ENCODE measurements around the gene SLC9A3. TPM values are rescaled to one million over a fixed set of nuclear protein-coding genes. Genes with fewer than 3 reads are reported as not detected.

SLC9A3 gene
- total RNA-seq, 6 donors from 2014 or later, result 1.0 to 4.1 (median 1.9) TPM

- Histone ChIP-seq H3K36me3 (no peaks in the 10 kb centered on the region), H3K27me3 (peaks cover 0 to 6% (median 2%) of the 10 kb centered on the region in 4 donors), H3K9me3 (no peaks in the 10 kb centered on the region), H3K27ac (no peak overlapping the region), H3K4me1 (no peaks in the 10 kb centered on the region), H3K4me3 (no peak overlapping the region)
- DNase-seq (peak in 1 of 2 donors; percentile 55), ATAC-seq (ENCODE audit: low FRiP score in 2 of 2) (peak in 1 of 2 donors; percentile 51)
- TF ChIP-seq, protein P1, sequence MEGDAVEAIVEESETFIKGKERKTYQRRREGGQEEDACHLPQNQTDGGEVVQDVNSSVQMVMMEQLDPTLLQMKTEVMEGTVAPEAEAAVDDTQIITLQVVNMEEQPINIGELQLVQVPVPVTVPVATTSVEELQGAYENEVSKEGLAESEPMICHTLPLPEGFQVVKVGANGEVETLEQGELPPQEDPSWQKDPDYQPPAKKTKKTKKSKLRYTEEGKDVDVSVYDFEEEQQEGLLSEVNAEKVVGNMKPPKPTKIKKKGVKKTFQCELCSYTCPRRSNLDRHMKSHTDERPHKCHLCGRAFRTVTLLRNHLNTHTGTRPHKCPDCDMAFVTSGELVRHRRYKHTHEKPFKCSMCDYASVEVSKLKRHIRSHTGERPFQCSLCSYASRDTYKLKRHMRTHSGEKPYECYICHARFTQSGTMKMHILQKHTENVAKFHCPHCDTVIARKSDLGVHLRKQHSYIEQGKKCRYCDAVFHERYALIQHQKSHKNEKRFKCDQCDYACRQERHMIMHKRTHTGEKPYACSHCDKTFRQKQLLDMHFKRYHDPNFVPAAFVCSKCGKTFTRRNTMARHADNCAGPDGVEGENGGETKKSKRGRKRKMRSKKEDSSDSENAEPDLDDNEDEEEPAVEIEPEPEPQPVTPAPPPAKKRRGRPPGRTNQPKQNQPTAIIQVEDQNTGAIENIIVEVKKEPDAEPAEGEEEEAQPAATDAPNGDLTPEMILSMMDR (IDR thresholded peaks at IDR 0.05), result no peak
- TF ChIP-seq POLR2A (IDR thresholded peaks at IDR 0.05) (no peak), POLR2AphosphoS5 (IDR thresholded peaks at IDR 0.05) (no peak), EP300 (IDR thresholded peaks at IDR 0.05) (no peak)
- WGBS, 2 donors, result 42 to 57% methylated on average over 13 to 26 of the region's 26 CpGs
Observed at GRCh38 chr5:493119-493701, 31.0 kb downstream of the SLC9A3 start.

DNA sequence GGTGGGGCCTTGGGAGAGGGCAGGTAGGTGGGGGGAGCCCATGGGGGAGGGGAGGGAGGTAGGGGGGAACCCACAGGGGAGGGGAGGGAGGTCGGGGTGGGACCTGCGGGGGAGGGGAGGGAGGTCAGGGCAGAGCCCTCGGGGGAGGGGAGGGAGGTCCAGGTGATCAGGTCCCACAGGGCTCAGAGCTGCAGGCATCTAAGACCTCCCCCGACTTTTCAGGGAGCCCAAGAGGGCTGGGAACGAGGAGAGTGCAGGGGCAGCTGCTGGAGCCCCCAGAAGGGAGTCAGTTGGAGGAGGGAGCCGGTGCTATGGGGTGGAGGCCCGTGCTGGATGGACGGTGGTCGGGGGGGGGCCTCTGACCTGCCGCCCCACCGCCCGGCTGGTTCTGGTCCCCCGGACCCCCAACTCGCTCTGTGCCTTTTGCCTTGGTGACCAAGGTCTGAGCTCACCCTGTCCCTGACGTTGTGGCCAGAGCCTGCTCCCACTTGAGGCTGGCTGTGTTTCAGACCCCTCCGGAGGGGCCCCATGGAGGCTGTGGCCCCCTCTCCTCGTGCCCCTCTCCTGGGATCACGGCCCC, 31.8 kb downstream of the SLC9A3 start:
- DNase-seq (peak in 1 of 2 donors; percentile 57), ATAC-seq (ENCODE audit: low FRiP score in 2 of 2) (no peak)
- TF ChIP-seq POLR2A (IDR thresholded peaks at IDR 0.05), result no peak
- peaks cover 0 to 6% (median 2%) of the 10 kb centered on the region in 4 donors for H3K27me3 ChIP-seq
- no peak overlapping the region for H3K27ac ChIP-seq
- H3K4me3 ChIP-seq, result no peak overlapping the region
- 47 to 50% methylated on average over 2 to 17 of the region's 18 CpGs for WGBS, 2 donors
- H3K36me3 ChIP-seq, result no peaks in the 10 kb centered on the region
- H3K4me1 ChIP-seq, result no peaks in the 10 kb centered on the region
- no peaks in the 10 kb centered on the region for H3K9me3 ChIP-seq

GRCh38 chr5:491856-492155, 32.4 kb downstream of the SLC9A3 start:
- no peaks in the 10 kb centered on the region for H3K9me3 ChIP-seq

DNA sequence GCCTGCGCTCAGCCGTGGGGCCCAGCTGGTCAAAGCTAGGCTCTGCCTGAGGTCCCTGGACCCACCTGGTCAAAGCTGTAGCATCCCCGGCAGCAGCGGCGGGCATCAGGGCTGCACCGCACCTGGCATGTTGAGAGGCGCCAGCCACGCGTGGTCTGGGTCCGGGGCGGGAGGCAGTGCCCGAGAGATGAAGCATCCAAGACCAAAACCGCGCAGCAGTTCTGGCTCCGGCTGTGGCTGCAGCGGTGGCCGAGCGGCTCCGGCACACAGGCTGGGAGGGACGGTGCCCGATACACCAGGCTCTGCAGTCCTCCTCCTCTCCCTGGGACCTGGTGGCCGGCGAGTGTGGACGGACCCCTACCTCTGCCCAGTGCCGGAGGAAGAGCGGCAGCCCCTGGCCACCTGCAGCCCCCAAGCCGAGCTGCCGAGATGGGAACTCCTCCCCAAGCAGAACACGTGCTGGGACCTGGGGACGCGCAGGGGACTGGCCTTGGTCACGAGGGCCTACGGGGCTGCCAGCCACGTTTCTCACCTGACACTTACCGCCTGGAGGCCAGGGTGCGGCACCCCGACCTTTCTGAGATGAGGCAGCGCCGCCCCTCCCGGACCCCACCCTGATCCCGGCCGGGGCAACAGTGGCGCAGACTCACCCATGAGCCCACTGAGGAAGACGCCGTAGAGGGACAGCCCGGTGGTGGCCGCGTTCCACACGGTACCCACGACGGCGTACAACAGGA, 33.0 kb downstream of the SLC9A3 start:
- peaks cover 0 to 6% (median 2%) of the 10 kb centered on the region in 4 donors for H3K27me3 ChIP-seq
- H3K4me1 ChIP-seq, result no peaks in the 10 kb centered on the region
- no peak overlapping the region for H3K27ac ChIP-seq
- no peak for TF ChIP-seq POLR2AphosphoS5 (IDR thresholded peaks at IDR 0.05)
- no peak for TF ChIP-seq EP300 (IDR thresholded peaks at IDR 0.05)
- no peak for TF ChIP-seq POLR2A (IDR thresholded peaks at IDR 0.05)
- TF ChIP-seq, protein P1 (IDR thresholded peaks at IDR 0.05), result no peak
- no peaks in the 10 kb centered on the region for H3K9me3 ChIP-seq
- 87 to 93% methylated on average over 20 to 52 of the region's 52 CpGs for WGBS, 2 donors
- peak in 1 of 2 donors; percentile 81 for DNase-seq
- H3K4me3 ChIP-seq, result no peak overlapping the region
- H3K36me3 ChIP-seq, result no peaks in the 10 kb centered on the region
- ATAC-seq (ENCODE audit: low FRiP score in 2 of 2), result no peak

More at GRCh38 chr5:491856-492155, 32.4 kb downstream of the SLC9A3 start:
- H3K36me3 ChIP-seq, result no peaks in the 10 kb centered on the region
- 77 to 91% methylated on average over 18 to 19 of the region's 19 CpGs for WGBS, 2 donors
- no peak for ATAC-seq (ENCODE audit: low FRiP score in 2 of 2)
- no peak overlapping the region for H3K4me3 ChIP-seq
- H3K4me1 ChIP-seq, result no peaks in the 10 kb centered on the region
- DNase-seq, result peak in 1 of 2 donors; percentile 64
- no peak for TF ChIP-seq EP300 (IDR thresholded peaks at IDR 0.05)
- TF ChIP-seq POLR2AphosphoS5 (IDR thresholded peaks at IDR 0.05), result no peak
- TF ChIP-seq POLR2A (IDR thresholded peaks at IDR 0.05), result no peak
- TF ChIP-seq, protein P1 (IDR thresholded peaks at IDR 0.05), result no peak
- peaks cover 0 to 6% (median 2%) of the 10 kb centered on the region in 4 donors for H3K27me3 ChIP-seq
- no peak overlapping the region for H3K27ac ChIP-seq
